ENCODE data around the gene KCNIP4.

The KCNIP4 gene

GRCh38 chr4:21476757-21477156, 471.8 kb downstream of the KCNIP4 start:
- in situ Hi-C loops (cut with MboI; ENCODE audit: low sequenced_read_pairs): no loop called here

GRCh38 chr4:21474195-21474594, 474.4 kb downstream of the KCNIP4 start:
- in situ Hi-C loops (cut with MboI; ENCODE audit: low sequenced_read_pairs): no loop called here

GRCh38 chr4:21470535-21470934, 478.0 kb downstream of the KCNIP4 start:
- in situ Hi-C loops (cut with MboI; ENCODE audit: low sequenced_read_pairs): no loop called here

GRCh38 chr4:21469438-21470300, 478.9 kb downstream of the KCNIP4 start:
- in situ Hi-C loops (cut with MboI; ENCODE audit: low sequenced_read_pairs): no loop called here

- in situ Hi-C loops (cut with MboI; ENCODE audit: low sequenced_read_pairs): no loop called here
These were observed 481.0 kb downstream of the KCNIP4 start for GRCh38 chr4:21467551-21467950.

- in situ Hi-C loops (cut with MboI; ENCODE audit: low sequenced_read_pairs): no loop called here
These were observed 491.3 kb downstream of the KCNIP4 start for GRCh38 chr4:21457086-21457840.

- in situ Hi-C loops (cut with MboI; ENCODE audit: low sequenced_read_pairs): no loop called here
These were observed 493.7 kb downstream of the KCNIP4 start for GRCh38 chr4:21454831-21455230.

- in situ Hi-C loops (cut with MboI; ENCODE audit: low sequenced_read_pairs): no loop called here
These were observed 494.4 kb downstream of the KCNIP4 start for GRCh38 chr4:21454201-21454600.

- in situ Hi-C loops (cut with MboI; ENCODE audit: low sequenced_read_pairs): no loop called here
These were observed 495.6 kb downstream of the KCNIP4 start for GRCh38 chr4:21452931-21453330.

- in situ Hi-C loops (cut with MboI; ENCODE audit: low sequenced_read_pairs): no loop called here
These were observed 497.5 kb downstream of the KCNIP4 start for GRCh38 chr4:21451032-21451431.

GRCh38 chr4:21450331-21450730, 498.2 kb downstream of the KCNIP4 start:
- in situ Hi-C loops (cut with MboI; ENCODE audit: low sequenced_read_pairs): no loop called here

- in situ Hi-C loops (cut with MboI; ENCODE audit: low sequenced_read_pairs): no loop called here
These were observed 501.1 kb downstream of the KCNIP4 start for GRCh38 chr4:21447301-21448054.

- in situ Hi-C loops (cut with MboI; ENCODE audit: low sequenced_read_pairs): no loop called here
These were observed 528.4 kb downstream of the KCNIP4 start for GRCh38 chr4:21420166-21420565.

- in situ Hi-C loops (cut with MboI; ENCODE audit: low sequenced_read_pairs): no loop called here
These were observed 532.8 kb downstream of the KCNIP4 start for GRCh38 chr4:21415728-21416127.

GRCh38 chr4:21413807-21414370, 534.7 kb downstream of the KCNIP4 start:
- in situ Hi-C loops (cut with MboI; ENCODE audit: low sequenced_read_pairs): no loop called here

GRCh38 chr4:21411086-21411485, 537.5 kb downstream of the KCNIP4 start:
- in situ Hi-C loops (cut with MboI; ENCODE audit: low sequenced_read_pairs): no loop called here

- in situ Hi-C loops (cut with MboI; ENCODE audit: low sequenced_read_pairs): no loop called here
These were observed 538.2 kb downstream of the KCNIP4 start for GRCh38 chr4:21410372-21410771.

- in situ Hi-C loops (cut with MboI; ENCODE audit: low sequenced_read_pairs): no loop called here
These were observed 560.9 kb downstream of the KCNIP4 start for GRCh38 chr4:21387683-21388082.

GRCh38 chr4:21386166-21386780, 562.3 kb downstream of the KCNIP4 start:
- in situ Hi-C loops (cut with MboI; ENCODE audit: low sequenced_read_pairs): no loop called here

- in situ Hi-C loops (cut with MboI; ENCODE audit: low sequenced_read_pairs): no loop called here
These were observed 562.9 kb downstream of the KCNIP4 start for GRCh38 chr4:21385706-21386105.

GRCh38 chr4:21384609-21385008, 564.0 kb downstream of the KCNIP4 start:
- in situ Hi-C loops (cut with MboI; ENCODE audit: low sequenced_read_pairs): no loop called here
